GM21619 (cell line): Measurements from ENCODE around the gene UVRAG.

Experiments
- ATAC-seq: cut with Tn5 transposase; IDR thresholded peaks from one replicate; pipeline ENCODE4 v1.9.1; 2021; ENCODE audit not compliant: unreplicated experiment

Gene UVRAG

GRCh38 chr11:76131671-76132631 lies 316.9 kb downstream of the UVRAG start:
- no peak for ATAC-seq

DNA sequence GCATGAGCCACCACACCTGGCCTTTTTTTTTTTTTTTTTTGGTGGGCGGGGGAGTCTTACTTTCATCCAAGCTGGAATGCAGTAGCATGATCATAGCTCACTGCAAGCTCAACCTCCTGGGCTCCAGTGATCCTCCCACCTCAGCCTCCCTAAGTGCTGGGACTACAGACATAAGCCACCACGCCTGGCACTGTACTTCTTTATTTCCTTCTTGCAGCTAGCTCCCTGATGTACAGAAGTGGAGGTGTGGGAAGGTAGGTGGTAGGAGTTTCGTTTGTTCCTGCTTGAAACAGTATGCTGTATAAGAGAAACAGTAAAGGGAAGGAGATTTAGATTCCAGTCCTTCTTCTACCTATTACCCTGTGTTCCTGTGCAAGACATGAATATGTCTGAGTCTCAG lies 319.2 kb downstream of the UVRAG start:
- no peak for ATAC-seq

GRCh38 chr11:76135491-76135890 lies 320.5 kb downstream of the UVRAG start:
- ATAC-seq: no peak

- ATAC-seq: no peak
Observed at GRCh38 chr11:76139314-76139713, 324.3 kb downstream of the UVRAG start.

GRCh38 chr11:76140912-76141574 lies 326.0 kb downstream of the UVRAG start:
- ATAC-seq: no peak

GRCh38 chr11:76141901-76142588 lies 327.0 kb downstream of the UVRAG start:
- ATAC-seq: no peak

DNA sequence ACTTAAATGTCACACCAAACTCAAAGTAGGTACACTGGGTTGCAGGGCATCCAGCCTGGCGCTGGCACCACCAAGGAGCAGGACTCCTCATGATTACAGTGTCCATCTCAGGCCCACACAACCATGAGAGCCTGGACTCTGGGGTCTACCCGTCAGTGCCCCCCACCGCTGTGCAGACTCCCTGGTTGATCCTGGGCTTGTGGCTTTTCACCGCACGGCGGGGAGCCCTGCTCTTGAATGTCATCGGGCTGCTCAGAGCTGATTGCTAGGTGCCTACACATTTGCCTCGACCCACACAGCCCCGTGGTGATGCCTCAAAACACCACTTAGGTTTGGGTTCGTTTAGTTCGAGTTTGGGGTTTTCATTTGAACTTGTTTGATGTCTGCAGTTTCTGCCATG lies 328.3 kb downstream of the UVRAG start:
- ATAC-seq: no peak

- no peak for ATAC-seq
Observed at GRCh38 chr11:76147106-76147740, 332.2 kb downstream of the UVRAG start.

DNA sequence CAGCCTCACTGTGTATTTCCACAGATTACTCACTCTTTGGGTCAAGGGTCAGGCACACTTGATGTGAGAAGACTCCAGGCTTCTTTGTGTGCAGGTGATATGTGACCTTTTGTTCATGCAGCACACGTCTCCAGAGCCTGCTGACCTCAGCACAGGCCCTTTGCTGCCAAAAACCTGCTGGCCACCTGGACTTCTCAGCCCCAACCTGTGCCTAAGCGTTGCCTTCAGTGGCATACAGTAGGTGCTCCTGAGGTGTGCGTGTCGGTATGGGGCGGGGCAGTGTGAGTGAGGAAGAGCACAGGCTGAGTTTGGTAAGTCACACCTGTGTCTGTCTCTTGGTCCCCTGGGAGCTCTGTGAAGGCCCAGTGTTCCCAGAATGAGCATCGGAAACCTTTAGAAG lies 333.2 kb downstream of the UVRAG start:
- no peak for ATAC-seq

DNA sequence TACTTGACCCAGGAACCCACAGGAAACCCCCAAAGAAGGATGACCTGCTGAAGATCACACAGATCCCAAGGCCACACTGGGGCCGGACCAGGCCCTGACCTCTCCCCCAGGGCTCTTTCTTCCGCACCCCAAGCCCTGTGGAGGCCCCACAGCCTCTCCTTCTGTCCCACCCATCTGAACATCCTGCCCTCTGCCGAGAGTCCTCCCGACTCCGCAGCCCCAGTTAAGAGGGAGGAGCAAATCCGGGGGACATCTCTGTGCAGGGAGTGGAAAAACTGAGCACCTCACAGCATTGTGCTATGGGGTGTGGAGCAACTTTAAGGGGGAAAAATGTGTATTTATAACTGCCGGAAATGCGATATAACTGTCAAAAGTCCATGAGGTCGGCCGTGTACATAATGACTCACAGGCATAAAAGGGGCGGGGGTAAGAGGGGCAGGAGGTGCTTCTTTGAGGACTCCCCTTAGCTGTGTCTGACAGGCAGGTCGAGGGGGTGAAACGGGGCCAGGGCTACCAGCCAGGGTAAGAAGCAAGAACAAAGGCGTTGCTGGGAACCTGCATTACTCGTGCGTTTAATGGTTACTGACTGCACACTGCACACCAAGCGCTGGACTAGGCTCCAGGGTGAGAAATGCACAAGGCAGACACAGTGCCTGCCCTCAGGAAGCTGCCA lies 334.1 kb downstream of the UVRAG start:
- ATAC-seq: no peak

- no peak for ATAC-seq
Observed at GRCh38 chr11:76149713-76150112, 334.7 kb downstream of the UVRAG start.

DNA sequence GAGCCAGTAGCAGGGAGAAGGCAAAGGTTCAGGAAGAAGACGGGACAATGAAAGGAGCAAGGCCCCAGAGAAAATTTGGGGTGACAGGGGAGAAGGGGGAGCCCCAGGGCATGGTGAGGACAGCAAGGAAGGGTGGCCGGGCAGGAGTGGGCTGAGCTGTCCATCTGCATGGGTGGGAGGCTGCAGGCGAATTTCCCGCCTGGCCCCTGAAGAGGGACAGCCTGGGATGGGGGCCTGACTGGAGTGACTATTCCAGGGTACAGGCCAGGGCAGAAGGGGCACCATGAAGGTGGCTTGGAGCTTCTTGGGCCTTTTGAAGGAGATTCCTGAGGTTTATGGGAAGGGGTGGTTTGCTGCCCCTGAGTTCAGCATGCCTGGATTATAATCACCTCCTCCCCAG lies 335.1 kb downstream of the UVRAG start:
- ATAC-seq: no peak

- ATAC-seq: no peak
Observed at GRCh38 chr11:76151556-76152085, 336.6 kb downstream of the UVRAG start.

DNA sequence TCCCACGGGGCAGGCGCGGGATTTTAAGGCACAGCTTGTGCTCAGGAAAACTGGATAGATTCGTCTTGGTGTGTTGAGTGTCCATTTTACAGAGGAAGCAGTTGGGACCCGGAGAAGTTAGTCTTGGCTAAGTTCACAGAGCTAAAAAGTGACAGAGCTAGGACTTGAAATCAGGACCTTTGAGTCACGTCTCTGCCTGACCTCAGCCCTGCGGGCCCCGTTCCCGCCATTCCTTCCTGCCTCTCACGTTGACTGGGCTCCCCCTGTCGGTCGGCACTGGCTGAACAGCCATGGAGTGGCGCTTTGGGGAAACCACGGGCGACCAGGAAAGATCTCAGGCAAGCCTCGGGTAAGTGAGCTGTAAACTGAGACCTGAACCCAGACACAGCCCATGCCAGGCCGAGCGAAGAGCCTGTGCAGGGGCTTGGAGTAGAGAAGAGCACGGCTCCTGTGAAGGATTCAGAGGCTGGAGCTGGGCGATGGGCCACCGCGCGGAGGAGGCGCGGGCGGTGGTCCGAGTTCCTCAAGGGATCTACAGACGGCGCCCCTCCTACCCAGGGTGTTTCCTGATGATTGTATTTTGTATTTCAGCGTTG lies 337.2 kb downstream of the UVRAG start:
- ATAC-seq: peak; percentile 56

GRCh38 chr11:76152741-76153570 lies 337.9 kb downstream of the UVRAG start:
- ATAC-seq: peak; percentile 55

- no peak for ATAC-seq
Observed at GRCh38 chr11:76153571-76153923, 338.5 kb downstream of the UVRAG start.

- no peak for ATAC-seq
Observed at GRCh38 chr11:76155500-76156227, 340.7 kb downstream of the UVRAG start.

DNA sequence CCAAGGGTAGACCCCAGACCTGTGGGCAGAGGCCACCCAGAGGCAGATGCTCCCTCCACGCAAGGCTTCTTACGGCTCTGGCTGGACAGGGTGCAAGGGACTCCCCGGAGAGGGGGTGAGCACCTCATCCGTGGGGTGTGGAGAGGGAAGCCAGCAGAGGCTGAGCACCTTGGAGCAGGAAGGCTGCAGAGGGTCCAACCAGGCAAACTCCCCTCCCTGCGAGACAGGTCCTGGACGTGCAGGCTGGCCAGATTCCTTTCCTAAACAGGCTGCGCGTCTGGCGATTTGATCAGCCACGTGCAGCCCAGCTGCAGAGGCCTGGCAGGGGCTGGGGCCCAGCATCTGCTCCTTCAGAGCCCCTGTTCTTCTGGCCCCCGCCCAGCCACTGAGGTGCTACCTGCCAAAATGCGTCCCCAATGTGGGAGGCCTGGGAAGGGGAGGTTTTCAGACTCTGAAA lies 342.0 kb downstream of the UVRAG start:
- no peak for ATAC-seq
